Heart left ventricle (tissue), 13 donors: Measurements from ENCODE around the gene CHP2.

Experiments
- CTCF ChIP-seq, 12 donors: fragments of 200-600 bp; sonication (generic) in 4 of 12; IDR thresholded peaks; one replicate each; pipeline versions ENCODE4 v1.5.0 to v1.8.0; 2018 to 2022; ENCODE audit warnings: antibody characterized with exemption in 12 of 12, mild to moderate bottlenecking in 5 of 12
- POLR2A ChIP-seq, 2 donors: fragments of 450-650 bp; IDR thresholded peaks; one replicate each; pipeline ENCODE4 v1.6.1; 2017; ENCODE audit warnings: antibody characterized with exemption in 2 of 2, mild to moderate bottlenecking in 2 of 2, moderate library complexity in 2 of 2
- donor health status: ischemic (EF 13 %, LVEDD 7.1; RV severe dilation, severe dysfunction).
- donor health status: DM: no; HTN: yes; CAD: no.
- donor health status: DM: no; HTN: no; CAD: no.
- donor health status: ischemic (EF 25% LVEDD 6.9; RV normal size, moderate dysfunction).
- donor health status: ischemic (EF 25% LVEDD 5.7; RV mildly dilated, moderate dysfunction).
- donor health status: ischemic (EF 35%, LVEDD 5.7; RV mildly dilated, moderate dysfunction).
- donor health status: nonischemic (EF 11% LVEDD 7.7; RV severe dilation, severe dysfunction).
- donor health status: DM: yes; HTN: yes; CAD: no.
- donor health status: PGD.
- donor health status: ischemic (EF 29% LVEDD 5.4; RV normal size, mild dysfunction).
- donor health status: nonischemic (EF 23%, LVEDD 6.1; RV moderate dilation, normal function).

- no peak for TF ChIP-seq POLR2A (IDR thresholded peaks at IDR 0.05)
- no peak for TF ChIP-seq CTCF (IDR thresholded peaks at IDR 0.05)
These were observed 30.6 kb upstream of the CHP2 start for GRCh38 chr16:23724096-23724784.
